Caki2 (cell line): Measurements from ENCODE around the gene MICAL3. TPM values are rescaled to one million over a fixed set of nuclear protein-coding genes. Genes with fewer than 3 reads are reported as not detected.
"Not testable (repeated sequence)": the region's sequence is repeated elsewhere in the genome, so short reads cannot be mapped to it uniquely, and the experiment has no call there.

Experiments used
- DNase-seq: peaks from one replicate; pipeline ENCODE4 v3.0.0-alpha.2; 2015; ENCODE audit warnings: low read depth
- in situ Hi-C: cut with HindIII; loops from 2 replicates; pipeline ENCODE4 v1.10.0; 2016; ENCODE audit warnings: low sequenced_read_pairs, low pct_unique_long_range_greater_than_20kb, mixed read lengths
- total RNA-seq: library from RNA; depleted of rRNA; stranded (reverse); fragments of >200 nt; shearing (Covaris generic); gene quantifications from 2 replicates; pipeline ENCODE4 v1.2.3, GENCODE V29; 2014; ENCODE audit warnings: low replicate concordance

MICAL3 gene
- total RNA-seq, 1 experiment from 2014 or later = 14.5 TPM

DNA sequence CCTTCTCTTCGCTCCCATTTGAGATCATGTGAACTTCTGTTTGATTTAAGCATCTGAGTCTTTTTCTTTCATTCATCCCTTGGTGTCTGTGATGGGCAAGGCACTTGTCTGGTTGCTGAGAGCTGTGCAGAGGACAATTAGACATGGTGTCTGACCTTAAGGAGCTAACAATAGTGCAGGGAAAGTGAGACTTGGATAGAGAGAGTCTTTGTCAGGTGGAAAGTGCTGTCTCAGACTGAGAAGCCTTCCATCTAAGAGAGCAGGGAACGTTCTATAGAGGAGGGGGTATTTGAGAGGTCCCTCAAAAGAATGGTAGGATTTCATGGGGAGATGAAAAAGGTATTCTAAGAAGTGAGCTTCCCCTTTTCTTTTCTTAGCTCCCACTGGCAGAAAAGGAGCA is 14.1 kb downstream of the MICAL3 start:
- no peak for DNase-seq
- in situ Hi-C loops = no loop called here

DNA sequence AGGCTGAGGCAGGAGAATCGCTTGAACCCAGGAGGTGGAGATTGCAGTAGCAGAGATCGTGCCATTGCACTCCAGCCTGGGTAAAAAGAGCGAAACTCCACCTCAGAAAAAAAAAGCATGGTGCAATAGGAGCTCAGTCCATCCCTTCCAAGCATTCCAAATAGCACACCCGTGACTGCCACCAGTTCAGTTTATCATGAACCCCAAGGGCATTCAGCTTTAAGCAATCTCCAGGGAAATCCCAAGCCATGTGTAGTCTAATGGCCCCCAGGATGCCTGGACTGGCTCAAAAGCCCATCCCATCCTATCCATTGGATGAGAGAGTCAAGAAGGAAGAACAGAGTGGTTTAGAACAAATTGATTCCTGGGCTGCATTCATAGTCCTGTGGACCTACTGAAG is 16.2 kb downstream of the MICAL3 start:
- DNase-seq = no peak
- in situ Hi-C loops = no loop called here

DNA sequence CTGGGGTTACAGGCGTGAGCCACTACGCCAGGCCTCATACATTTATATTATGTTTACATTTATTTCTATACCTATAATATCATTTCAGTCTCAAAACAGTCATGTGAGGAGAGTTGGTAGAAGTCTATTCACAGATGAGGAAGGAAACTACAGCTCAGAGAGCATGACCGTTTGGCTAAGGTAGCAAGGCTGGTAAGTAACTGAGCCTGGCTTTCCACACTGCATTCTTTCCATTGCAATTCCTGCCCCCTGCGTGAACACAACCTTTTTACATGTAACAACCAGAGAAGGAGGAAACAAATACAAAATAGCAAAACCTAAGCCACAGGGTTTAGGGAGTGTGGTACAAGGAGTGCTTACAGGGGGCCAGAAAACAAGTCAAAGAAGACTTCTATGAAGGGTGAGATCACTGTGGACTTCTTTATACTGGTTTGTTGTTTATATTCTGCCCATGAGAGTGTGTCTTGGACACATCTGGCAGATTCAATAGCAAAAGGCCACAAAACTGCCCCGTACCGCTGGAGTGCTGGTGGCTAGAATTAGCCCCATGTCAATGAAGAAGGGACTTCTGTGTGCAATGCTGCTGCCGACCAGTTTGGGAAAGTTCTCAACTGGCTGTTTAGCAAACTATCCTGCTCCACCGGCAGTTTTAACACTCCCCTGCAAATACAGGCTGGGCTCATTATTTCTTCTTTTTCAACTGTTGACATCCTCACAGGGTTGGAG is 19.0 kb downstream of the MICAL3 start:
- no peak for DNase-seq
- in situ Hi-C loops = no loop called here

DNA sequence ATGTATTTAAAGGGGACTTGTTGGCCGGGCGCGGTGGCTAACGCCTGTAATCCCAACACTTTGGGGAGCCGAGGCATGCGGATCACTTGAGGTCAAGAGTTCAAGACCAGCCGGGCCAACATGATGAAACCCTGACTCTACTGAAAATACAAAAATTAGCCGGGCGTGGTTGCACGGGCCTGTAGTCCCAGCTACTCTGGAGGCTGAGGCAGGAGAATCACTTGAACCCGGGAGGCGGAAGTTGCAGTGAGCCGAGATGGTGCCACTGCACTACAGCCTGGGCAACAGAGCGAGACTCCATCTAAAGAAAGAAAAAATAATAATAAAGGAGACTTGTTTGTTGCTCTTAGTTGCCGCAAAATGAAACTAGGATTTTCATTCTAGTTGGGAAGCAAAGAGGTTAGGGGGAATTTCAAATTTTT is 22.5 kb downstream of the MICAL3 start:
- DNase-seq, in situ Hi-C loops: not testable (repeated sequence)

DNA sequence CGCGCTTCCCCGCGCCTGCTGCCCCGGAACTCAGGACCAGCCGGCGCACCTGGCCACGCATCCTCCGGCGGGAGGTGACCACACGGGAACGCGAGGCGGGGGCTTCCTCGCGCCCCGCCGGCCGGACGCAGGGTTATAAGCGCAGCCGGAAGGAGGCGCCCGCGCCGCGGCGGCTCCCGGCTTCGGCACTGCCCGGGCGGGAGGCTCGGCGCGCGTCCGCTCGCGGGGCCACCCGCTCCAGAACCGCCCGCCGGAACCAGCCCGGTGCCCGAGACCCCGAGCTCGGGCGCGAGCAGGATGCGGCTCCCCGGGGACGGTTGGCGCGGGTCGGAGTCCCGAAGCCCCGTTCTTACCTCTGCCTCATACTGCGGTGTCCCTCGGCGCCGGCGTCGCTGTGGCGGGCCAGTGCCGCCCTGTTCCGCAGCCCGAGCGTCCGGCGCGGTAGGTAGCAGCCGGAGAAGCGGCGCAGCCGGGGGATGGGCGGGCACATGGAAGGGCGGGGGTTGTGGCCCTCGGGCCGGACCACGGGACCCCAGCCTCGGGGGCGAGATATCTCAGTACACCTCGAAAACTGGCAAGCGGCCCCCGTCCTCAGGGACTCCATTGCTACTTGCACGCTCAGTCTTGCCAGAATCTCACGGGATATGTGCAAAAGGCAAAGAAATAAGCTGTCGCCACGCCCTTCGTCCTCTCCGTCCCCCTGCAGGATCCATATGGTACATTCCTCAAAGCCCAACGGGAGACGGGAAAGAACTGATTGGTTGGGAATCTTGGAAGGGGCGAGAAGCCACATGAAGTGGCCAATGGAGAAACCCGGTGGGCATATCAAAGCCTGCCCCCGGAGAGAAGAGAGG is 23.1 kb downstream of the MICAL3 start:
- in situ Hi-C loops = no loop called here
- peak; percentile 98 for DNase-seq

DNA sequence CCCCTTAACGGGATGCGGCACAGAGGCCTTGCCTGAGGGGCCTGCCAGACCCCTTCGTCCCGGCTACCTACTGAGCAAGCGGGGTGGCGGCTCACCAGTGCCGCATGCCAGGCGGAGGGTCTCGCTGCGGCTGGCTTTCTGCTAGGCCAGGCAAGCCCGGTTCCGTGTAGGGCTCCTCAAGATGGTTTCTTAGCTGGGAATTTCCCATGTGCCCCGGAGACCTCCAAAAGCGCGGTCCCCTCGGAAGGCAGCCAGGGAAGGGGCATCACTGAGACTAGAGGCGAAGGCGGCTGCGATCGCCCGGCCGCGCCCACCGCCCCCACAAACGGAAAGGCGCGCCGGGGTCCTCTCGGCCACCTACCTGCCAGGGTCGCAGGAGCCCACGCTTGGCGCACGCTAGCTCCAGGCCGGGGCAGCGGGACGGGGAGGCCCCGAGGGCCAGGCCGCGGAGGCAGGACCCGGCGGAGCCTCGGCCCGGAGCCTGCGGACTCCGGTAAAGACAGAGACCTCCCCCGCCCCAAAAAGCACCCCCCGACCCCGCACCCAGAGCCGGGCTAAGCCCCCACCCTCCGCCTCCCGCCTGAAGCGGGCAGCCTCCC is 23.8 kb downstream of the MICAL3 start:
- peak; percentile 55 for DNase-seq
- in situ Hi-C loops = no loop called here

DNA sequence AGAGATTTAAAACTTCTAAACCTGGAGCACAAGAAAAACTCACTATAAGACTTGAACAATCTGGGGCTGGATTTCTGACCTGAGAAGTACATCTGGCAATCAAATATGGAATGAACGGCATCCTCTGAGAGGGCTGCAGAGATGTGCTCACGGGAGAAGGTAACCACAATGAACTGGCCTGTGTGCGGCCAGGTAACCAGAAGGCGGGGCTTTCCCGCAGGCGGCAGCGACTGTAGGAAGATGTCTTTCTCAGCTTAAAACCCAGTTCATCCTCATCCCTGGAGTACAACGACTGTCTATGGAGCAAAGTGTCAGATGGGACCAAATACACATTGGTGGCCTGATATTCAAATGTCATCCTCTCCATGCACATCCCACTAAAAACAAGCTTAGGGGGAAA is 24.5 kb downstream of the MICAL3 start:
- in situ Hi-C loops = no loop called here
- DNase-seq = peak; percentile 31

DNA sequence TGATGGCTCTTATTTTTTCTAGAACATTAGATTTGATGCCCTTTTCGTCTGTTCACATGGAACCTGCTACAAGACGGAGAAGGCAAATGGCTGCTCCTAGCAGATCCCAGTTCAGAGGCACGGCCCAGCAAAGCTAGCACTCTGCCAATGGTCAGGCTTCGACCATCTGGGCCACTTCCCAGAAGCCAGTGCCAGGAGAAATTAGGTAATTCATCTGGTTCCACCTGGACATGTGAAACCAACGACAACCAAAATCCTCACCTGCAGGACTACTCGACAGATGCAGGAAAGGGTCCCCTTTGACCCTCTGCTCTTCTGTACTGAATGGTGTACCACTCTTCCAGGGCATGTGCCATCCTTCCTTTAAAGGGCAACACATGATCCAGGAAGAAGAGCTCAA is 25.4 kb downstream of the MICAL3 start:
- in situ Hi-C loops = no loop called here
- DNase-seq = no peak

DNA sequence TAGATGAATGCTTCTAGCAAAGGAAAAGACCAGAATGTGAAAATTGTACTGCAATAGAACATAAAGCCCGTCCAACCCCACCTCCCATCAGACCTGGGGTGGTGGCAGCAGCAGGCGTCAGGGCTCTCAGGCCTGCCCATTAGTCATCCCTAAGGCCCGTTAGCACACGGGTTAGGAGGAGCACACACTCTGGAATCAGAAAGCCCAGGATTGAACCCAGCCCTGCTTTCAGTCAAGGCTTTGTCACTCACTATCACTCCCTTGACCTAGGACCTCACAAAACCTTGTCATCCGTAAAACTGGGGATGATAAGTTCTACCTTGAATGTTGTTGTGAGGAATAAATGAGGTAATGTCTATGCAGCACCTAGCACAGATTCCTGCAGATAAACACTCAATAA is 26.9 kb downstream of the MICAL3 start:
- DNase-seq = peak; percentile 95
- in situ Hi-C loops = no loop called here

DNA sequence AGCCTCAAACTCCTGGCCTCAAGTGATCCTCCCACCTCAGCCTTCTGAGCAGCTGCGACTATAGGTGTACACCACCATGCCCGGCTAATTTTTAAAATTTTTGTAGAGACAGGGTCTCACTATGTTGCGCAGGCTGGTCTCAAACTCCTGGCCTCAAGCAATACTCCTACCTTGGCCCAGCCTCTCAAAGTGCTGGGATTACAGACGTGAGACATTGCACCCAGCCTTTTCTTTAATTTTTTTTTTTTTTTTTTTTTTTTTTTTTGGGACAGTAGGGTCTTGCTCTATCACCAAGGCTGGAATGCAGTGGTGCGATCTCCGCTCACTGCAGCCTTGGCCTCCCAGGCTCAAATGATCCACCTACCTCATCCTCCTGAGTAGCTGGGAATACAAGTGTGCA is 29.1 kb downstream of the MICAL3 start:
- in situ Hi-C loops = not testable (repeated sequence)

DNA sequence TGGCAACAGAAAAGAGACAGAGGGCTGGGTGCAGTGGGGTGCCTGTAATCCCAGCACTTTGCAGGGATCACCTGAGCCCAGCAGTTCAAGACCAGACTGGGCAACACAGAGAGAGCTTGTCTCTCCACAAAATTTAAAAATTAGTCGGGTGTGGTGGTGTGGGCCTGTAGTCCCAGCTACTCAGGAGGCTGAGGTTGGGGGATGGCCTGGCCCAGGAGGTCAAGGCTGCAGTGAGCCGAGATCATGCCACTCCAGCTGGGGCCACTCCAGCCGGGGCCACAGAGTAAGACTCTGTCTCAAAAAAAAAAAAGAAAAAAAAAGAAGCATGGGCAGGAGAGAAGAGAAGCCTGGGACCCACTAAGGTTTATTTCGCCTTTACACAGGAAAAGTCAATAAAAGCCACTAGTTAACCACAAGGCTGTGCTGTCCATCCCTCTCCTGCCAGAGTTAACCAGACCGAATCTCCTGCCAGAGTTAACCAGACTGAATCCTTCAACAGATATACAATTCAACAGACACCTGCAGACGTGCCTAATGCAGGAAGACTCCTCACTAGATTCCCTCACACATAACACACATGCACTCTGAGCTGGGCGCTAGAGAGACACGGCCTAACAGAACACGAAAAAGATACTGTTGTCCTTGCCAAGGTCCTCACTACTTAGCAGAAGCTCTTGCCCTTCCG is 29.8 kb downstream of the MICAL3 start:
- peak; percentile 52 for DNase-seq

More for the DNA sequence above, 29.1 kb downstream of the MICAL3 start:
- DNase-seq = not testable (repeated sequence)

DNA sequence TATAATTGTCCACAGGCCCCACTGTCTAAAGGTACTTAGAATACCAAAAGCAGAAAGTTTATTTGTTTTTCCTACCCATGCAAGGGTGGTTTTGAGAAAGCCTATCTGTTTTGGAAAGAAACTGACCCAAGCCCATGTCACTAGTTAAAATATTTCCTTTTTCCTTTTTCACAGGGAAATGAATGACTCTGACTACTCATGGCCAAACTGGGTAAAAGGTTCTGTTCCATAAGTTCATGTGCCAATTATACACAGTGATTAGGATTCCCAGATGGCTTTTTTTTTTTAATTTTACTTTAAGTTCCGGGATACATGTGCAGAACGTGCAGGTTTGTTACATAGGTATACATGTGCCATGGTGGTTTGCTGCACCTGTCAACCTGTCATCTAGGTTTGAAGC is 31.4 kb downstream of the MICAL3 start:
- DNase-seq, in situ Hi-C loops: not testable (repeated sequence)

More for the DNA sequence above, 29.8 kb downstream of the MICAL3 start:
- in situ Hi-C loops = no loop called here

DNA sequence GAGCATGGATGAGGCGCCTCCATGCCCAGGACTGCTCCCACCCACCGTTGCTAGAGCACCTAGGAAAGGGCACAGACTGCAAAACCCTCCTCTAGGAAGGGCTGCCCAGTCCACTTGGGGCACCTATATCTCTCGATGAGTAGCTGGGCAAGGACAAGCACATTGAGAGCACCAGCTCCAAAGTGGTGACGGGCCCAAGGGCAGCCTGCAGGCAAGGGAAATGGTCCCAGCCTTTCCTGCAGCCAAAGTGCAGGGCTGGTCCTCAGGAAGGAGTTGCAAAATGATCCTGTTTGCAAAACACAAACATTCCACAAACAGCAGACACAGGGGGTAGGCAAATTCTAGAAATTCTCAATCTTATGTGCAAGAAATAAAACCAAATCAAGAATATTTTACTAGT is 32.4 kb downstream of the MICAL3 start:
- in situ Hi-C loops, DNase-seq: not testable (repeated sequence)

DNA sequence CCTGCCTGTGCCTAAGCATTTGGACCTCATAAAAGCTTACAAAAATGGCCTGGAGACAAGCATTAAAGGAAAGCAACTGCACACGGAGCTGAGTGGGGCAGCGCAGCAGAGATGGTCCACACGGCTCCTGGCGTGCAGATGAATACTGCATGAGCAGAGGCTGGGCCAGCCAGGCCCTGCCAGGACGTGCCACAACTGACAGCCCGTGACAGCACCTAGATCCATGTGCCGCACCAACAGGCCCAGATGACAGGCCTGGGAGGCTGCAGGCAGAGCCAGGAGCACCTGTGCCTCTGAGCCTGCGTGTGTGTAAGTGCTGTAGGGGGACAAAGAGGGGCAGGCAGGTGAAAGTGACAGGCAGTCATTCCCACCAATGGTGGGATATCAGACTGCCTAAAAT is 33.4 kb downstream of the MICAL3 start:
- in situ Hi-C loops = no loop called here

DNA sequence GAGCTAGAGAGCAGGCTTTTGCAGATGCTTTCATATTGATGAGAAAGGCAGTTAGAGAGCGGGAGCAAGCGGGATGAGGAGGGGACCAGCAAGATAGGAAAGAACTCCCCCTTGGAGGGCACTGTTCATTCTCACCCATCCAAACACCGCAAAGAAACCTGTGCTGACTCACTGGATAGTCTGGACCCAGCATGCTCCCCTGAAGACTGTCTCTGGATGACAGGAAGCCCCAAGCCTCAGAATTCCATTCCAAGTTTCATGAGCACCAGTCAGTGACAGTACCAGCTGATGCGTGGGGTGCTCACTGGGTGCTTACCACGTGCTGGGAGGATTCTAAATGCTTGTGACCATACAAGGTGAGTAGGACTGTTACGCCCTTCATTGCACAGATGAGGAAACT is 34.2 kb downstream of the MICAL3 start:
- DNase-seq = no peak
- in situ Hi-C loops = no loop called here

More for the DNA sequence above, 33.4 kb downstream of the MICAL3 start:
- DNase-seq = no peak

DNA sequence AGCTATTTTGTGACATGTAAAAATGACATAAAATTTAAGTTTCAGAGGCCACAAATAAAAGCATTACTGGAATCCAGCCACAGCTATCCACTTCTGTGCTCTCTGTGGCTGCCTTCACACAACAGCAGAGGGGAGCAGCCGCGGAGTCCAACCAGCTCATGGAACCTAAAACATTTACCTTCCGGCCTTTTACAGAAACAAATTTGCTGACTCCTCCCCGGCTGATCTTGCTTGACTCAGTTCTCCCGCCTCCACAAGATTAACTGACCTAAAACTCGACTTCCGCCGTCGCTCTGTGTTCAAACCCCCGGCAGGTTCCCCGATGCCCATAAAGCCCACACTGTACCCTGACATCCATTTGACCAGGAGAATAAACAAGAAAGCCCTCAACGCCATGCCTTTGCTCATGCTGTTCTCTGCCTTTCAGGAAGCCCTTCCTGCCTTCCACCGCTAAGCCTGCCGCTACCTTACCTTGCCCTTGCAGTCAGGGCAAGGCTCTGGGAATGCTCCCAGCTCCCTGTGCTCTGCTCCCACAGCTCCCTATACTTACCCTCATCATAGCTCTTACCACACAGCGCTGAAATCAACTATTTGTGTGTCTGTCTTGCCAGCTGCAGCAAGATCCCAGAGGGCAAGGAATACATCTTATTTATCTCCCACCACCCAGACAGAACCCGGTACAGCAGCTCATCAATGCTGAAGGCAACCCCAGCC is 35.4 kb downstream of the MICAL3 start:
- DNase-seq = no peak
- in situ Hi-C loops = no loop called here

DNA sequence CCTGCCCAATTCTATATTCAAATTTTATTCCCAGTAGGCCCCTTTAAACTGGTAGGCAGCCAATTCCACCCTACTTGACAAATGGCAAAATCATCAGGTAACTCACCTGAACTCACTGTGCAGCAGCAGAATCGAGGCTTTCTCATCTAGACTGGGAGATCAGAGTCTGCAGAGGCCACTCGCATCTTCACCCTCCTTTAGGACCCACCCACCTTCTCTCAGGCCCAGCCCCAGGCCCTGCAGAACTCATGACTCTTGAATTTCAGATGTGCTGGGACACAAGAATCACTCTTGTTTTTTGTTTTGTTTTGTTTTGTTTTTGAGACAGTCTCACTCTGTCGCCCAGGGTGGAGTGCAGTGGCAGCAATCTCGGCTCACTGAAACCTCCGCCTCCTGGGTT is 38.8 kb downstream of the MICAL3 start:
- no peak for DNase-seq
- in situ Hi-C loops = no loop called here

DNA sequence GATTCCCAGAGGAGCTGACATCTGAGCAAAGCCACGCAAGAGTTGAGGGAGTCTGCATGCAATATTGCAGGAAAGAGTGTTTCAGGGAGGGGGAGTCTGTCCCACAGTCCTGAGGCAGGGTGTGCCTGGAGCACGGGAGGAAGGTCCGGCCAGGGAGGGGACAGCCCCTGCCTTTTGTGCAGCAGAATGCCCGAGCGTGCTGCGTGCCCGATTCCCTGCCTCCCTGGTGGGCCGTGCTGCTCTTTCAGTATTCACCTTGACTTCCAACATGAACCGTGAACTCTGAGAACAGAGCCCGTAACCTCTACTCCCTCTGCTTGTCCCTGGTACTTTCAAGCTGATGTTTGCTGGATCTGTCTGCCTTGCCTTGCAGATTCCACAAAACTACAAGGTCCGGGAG is 39.3 kb downstream of the MICAL3 start:
- DNase-seq, in situ Hi-C loops: not testable (repeated sequence)
